GM23248 (cell line): ENCODE data around the gene CHN2. TPM values are rescaled to one million over a fixed set of nuclear protein-coding genes. Genes with fewer than 3 reads are reported as not detected.

Experiments used
- DNase-seq: peaks from one replicate; pipeline ENCODE4 v3.0.0-alpha.2; 2015
- H2AFZ ChIP-seq: fragments of 200-600 bp; sonication (generic); 2 replicates; pipeline ENCODE4 v1.6.1; 2016; ENCODE audit warnings: antibody characterized with exemption
- H3F3A ChIP-seq: fragments of 200-600 bp; sonication (generic); 2 replicates; pipeline ENCODE4 v1.6.1; 2016; ENCODE audit warnings: mild to moderate bottlenecking, antibody characterized with exemption, mixed run types; ENCODE audit not compliant: insufficient read depth
- H3K27ac ChIP-seq: fragments of 200-600 bp; sonication (generic); 2 replicates; pipeline ENCODE4 v1.5.1; 2016; ENCODE audit warnings: mild to moderate bottlenecking
- H3K27me3 ChIP-seq: fragments of 200-600 bp; sonication (generic); replicated peaks from 2 replicates; pipeline ENCODE4 v1.6.1; 2016; ENCODE audit warnings: mild to moderate bottlenecking; ENCODE audit not compliant: insufficient read depth
- H3K36me3 ChIP-seq: fragments of 200-600 bp; sonication (generic); 2 replicates; pipeline ENCODE4 v1.6.1; 2016; ENCODE audit warnings: low read depth, mild to moderate bottlenecking
- H3K4me1 ChIP-seq: fragments of 200-600 bp; sonication (generic); 2 replicates; pipeline ENCODE4 v1.6.1; 2016; ENCODE audit warnings: mild to moderate bottlenecking; ENCODE audit not compliant: insufficient read depth
- H3K4me2 ChIP-seq: fragments of 200-600 bp; sonication (generic); one replicate; pipeline ENCODE4 v1.6.1; 2016; ENCODE audit warnings: mild to moderate bottlenecking; ENCODE audit not compliant: unreplicated experiment
- H3K4me3 ChIP-seq: fragments of 200-600 bp; sonication (generic); 2 replicates; pipeline ENCODE4 v1.5.1; 2016; ENCODE audit warnings: mild to moderate bottlenecking
- H3K79me2 ChIP-seq: fragments of 200-600 bp; sonication (generic); 2 replicates; pipeline ENCODE4 v1.6.1; 2016; ENCODE audit warnings: mild to moderate bottlenecking; ENCODE audit not compliant: insufficient read depth
- H3K9ac ChIP-seq: fragments of 200-600 bp; sonication (generic); 2 replicates; pipeline ENCODE4 v1.6.1; 2016; ENCODE audit warnings: mild to moderate bottlenecking
- H3K9me2 ChIP-seq: fragments of 200-600 bp; sonication (generic); 2 replicates; pipeline ENCODE4 v1.6.1; 2016; ENCODE audit warnings: mixed run types, mild to moderate bottlenecking, moderate library complexity; ENCODE audit not compliant: insufficient read depth
- H3K9me3 ChIP-seq: fragments of 200-600 bp; sonication (generic); one replicate; pipeline ENCODE4 v1.6.1; 2017; ENCODE audit warnings: low read depth
- H4K20me1 ChIP-seq: fragments of 200-600 bp; sonication (generic); 2 replicates; pipeline ENCODE4 v1.6.0; 2016; ENCODE audit not compliant: insufficient read depth
- EZH2 ChIP-seq: fragments of 200-600 bp; sonication (generic); IDR thresholded peaks from 2 replicates; pipeline ENCODE4 v1.6.1; 2018; ENCODE audit warnings: antibody characterized with exemption, mild to moderate bottlenecking; ENCODE audit not compliant: insufficient read depth, poor library complexity, severe bottlenecking
- EZH2phosphoT487 ChIP-seq: fragments of 200-600 bp; sonication (generic); IDR thresholded peaks from 2 replicates; pipeline ENCODE4 v1.6.1; 2018; ENCODE audit warnings: antibody characterized with exemption, moderate library complexity, mild to moderate bottlenecking, low read depth; ENCODE audit not compliant: insufficient read depth
- WGBS, 2 experiments: methylation state at CpG; one replicate each; pipeline ENCODE4 v1.1.6; 2015 to 2017; ENCODE audit warnings: low lambda C conversion rate in 2 of 2, low coverage in 1 of 2; ENCODE audit errors: missing lambda C conversion rate in 2 of 2; 5-methylcytosine and 5-hydroxymethylcytosine counted together
- in situ Hi-C: fragments of 300-500 bp; cut with MboI; formaldehyde crosslinking; loops from 2 replicates; pipeline ENCODE4 v1.15.0; 2020
- polyA plus RNA-seq: library from polyadenylated mRNA; unstranded; fragments of >200 nt; fragmentation: Nextera tagmentation; extraction: Ambion mirVana; gene quantifications from 2 replicates; pipeline ENCODE4 v1.2.1, GENCODE V29; 2016
- total RNA-seq: library from RNA; depleted of rRNA; stranded (reverse); fragments of >200 nt; shearing (Covaris generic); gene quantifications from 2 replicates; pipeline ENCODE4 v1.2.3, GENCODE V29; 2014

The CHN2 gene
- total and polyA plus RNA-seq, 2 experiments from 2014 or later = 1.5 to 2.3 TPM

GRCh38 chr7:29464753-29465152, 270.2 kb downstream of the CHN2 start:
- no peaks in the 10 kb centered on the region for H3K9me3 ChIP-seq
- no peak overlapping the region for H3K9ac ChIP-seq
- 67 to 72% methylated on average over 3 of the region's 3 CpGs for WGBS, 2 experiments
- H3K4me1 ChIP-seq = no peaks in the 10 kb centered on the region
- no peak overlapping the region for H3K27ac ChIP-seq
- TF ChIP-seq EZH2phosphoT487 (no peak), EZH2 (no peak)
- no peak overlapping the region for H3K4me3 ChIP-seq
- no peaks in the 10 kb centered on the region for H3F3A ChIP-seq
- H4K20me1 ChIP-seq = no peaks in the 10 kb centered on the region
- no peaks in the 10 kb centered on the region for H3K36me3 ChIP-seq
- H3K27me3 ChIP-seq = peaks cover 38% of the 10 kb centered on the region
- H3K4me2 ChIP-seq = no peak overlapping the region
- H3K79me2 ChIP-seq = no peaks in the 10 kb centered on the region
- DNase-seq = no peak
- no peak overlapping the region for H2AFZ ChIP-seq
- H3K9me2 ChIP-seq = no peaks in the 10 kb centered on the region; the same call in 1 of the 2 replicates
- in situ Hi-C loops = no loop called here

GRCh38 chr7:29467193-29467926, 272.8 kb downstream of the CHN2 start:
- H3K9ac ChIP-seq = no peak overlapping the region

GRCh38 chr7:29468196-29468595, 273.6 kb downstream of the CHN2 start:
- no peaks in the 10 kb centered on the region for H3K4me1 ChIP-seq
- H3K27me3 ChIP-seq = peaks cover 16% of the 10 kb centered on the region
- no peaks in the 10 kb centered on the region for H4K20me1 ChIP-seq
- no peaks in the 10 kb centered on the region for H3K9me2 ChIP-seq
- H3K4me3 ChIP-seq = no peak overlapping the region
- no peaks in the 10 kb centered on the region for H3F3A ChIP-seq
- no peaks in the 10 kb centered on the region for H3K36me3 ChIP-seq
- in situ Hi-C loops = no loop called here
- H2AFZ ChIP-seq = no peak overlapping the region
- TF ChIP-seq EZH2phosphoT487 (no peak), EZH2 (no peak)
- no peak for DNase-seq
- no peaks in the 10 kb centered on the region for H3K9me3 ChIP-seq
- H3K4me2 ChIP-seq = no peak overlapping the region
- H3K9ac ChIP-seq = no peak overlapping the region
- no peaks in the 10 kb centered on the region for H3K79me2 ChIP-seq
- H3K27ac ChIP-seq = no peak overlapping the region
- WGBS, 2 experiments = 68 to 87% methylated on average over 2 of the region's 2 CpGs

More at GRCh38 chr7:29467193-29467926, 272.8 kb downstream of the CHN2 start:
- no peaks in the 10 kb centered on the region for H3K9me2 ChIP-seq
- H3K27ac ChIP-seq = no peak overlapping the region
- no peak overlapping the region for H3K4me2 ChIP-seq
- no peaks in the 10 kb centered on the region for H3K79me2 ChIP-seq
- TF ChIP-seq EZH2phosphoT487 (no peak), EZH2 (no peak)
- H3K27me3 ChIP-seq = peaks cover 18% of the 10 kb centered on the region
- H4K20me1 ChIP-seq = no peaks in the 10 kb centered on the region
- no peaks in the 10 kb centered on the region for H3K4me1 ChIP-seq
- DNase-seq = no peak
- H3F3A ChIP-seq = no peaks in the 10 kb centered on the region
- no peak overlapping the region for H3K4me3 ChIP-seq
- in situ Hi-C loops = no loop called here
- H3K36me3 ChIP-seq = no peaks in the 10 kb centered on the region
- H3K9me3 ChIP-seq = no peaks in the 10 kb centered on the region
- WGBS, 2 experiments = 69 to 71% methylated on average over 5 of the region's 5 CpGs
- H2AFZ ChIP-seq = no peak overlapping the region

- WGBS, 2 experiments = 48 to 73% methylated on average over 3 of the region's 3 CpGs
- DNase-seq = no peak
- Histone ChIP-seq H3K4me3 (no peak overlapping the region), H3K9ac (no peak overlapping the region), H2AFZ (no peak overlapping the region), H3K36me3 (no peaks in the 10 kb centered on the region), H3F3A (no peaks in the 10 kb centered on the region), H3K79me2 (no peaks in the 10 kb centered on the region), H3K4me2 (no peak overlapping the region), H3K9me2 (no peaks in the 10 kb centered on the region), H3K4me1 (no peaks in the 10 kb centered on the region), H3K27ac (no peak overlapping the region), H4K20me1 (no peaks in the 10 kb centered on the region), H3K27me3 (peaks cover 16% of the 10 kb centered on the region), H3K9me3 (no peaks in the 10 kb centered on the region)
- in situ Hi-C loops = no loop called here
- TF ChIP-seq EZH2 = no peak
- no peak for TF ChIP-seq EZH2phosphoT487
Measured at GRCh38 chr7:29469281-29469680, 274.7 kb downstream of the CHN2 start.
